ENCODE measurements around the gene CAPG. TPM values are rescaled to one million over a fixed set of nuclear protein-coding genes. Genes with fewer than 3 reads are reported as not detected.
A peak's percentile ranks its signal among the peaks of the same experiment; 100 is the strongest.

CAPG gene
- total RNA-seq, 6 experiments from 2014 or later, result 3.3 to 17.4 (median 9.9) TPM

DNA sequence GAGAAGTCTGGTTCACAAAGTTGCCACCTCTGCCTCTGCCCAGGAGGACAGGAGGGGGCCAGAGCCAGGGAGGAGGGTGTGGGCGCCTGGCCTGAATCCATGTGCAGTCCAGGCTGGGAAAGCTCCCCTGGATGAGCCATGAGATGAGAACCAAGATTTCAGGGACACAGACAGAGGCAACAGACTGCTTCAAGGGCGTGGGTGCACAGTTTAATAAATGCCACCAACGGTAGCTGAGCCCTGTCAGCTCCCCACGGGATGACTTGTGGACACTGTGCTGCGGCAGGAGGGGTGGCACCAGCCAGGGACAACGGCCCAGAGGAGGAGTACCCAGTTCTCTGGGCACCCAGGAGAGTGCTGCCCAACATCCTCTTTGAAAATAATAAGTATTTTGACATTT, 15.2 kb downstream of the CAPG start:
- peaks cover 0 to 3% (median 0%) of the 10 kb centered on the region in 4 donors for H3K4me1 ChIP-seq
- intact Hi-C loops (cut with DNase I), result no loop called here
- H3K36me3 ChIP-seq, result no peaks in the 10 kb centered on the region
- WGBS (ENCODE audit: insufficient coverage, low coverage, low lambda C conversion rate, missing lambda C conversion rate), result 89% methylated on average over 3 of the region's 6 CpGs
- peak in 1 of 3 donors; percentile 30 for DNase-seq
- TF ChIP-seq POLR2A (IDR thresholded peaks at IDR 0.05), result no peak
- TF ChIP-seq, protein P1, sequence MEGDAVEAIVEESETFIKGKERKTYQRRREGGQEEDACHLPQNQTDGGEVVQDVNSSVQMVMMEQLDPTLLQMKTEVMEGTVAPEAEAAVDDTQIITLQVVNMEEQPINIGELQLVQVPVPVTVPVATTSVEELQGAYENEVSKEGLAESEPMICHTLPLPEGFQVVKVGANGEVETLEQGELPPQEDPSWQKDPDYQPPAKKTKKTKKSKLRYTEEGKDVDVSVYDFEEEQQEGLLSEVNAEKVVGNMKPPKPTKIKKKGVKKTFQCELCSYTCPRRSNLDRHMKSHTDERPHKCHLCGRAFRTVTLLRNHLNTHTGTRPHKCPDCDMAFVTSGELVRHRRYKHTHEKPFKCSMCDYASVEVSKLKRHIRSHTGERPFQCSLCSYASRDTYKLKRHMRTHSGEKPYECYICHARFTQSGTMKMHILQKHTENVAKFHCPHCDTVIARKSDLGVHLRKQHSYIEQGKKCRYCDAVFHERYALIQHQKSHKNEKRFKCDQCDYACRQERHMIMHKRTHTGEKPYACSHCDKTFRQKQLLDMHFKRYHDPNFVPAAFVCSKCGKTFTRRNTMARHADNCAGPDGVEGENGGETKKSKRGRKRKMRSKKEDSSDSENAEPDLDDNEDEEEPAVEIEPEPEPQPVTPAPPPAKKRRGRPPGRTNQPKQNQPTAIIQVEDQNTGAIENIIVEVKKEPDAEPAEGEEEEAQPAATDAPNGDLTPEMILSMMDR (IDR thresholded peaks at IDR 0.05), result no peak
- H3K9me3 ChIP-seq, result no peaks in the 10 kb centered on the region
- no peak for ATAC-seq
- no peaks in the 10 kb centered on the region for H3K27me3 ChIP-seq
- H3K27ac ChIP-seq, result no peak overlapping the region
- H3K4me3 ChIP-seq, result no peak overlapping the region

DNA sequence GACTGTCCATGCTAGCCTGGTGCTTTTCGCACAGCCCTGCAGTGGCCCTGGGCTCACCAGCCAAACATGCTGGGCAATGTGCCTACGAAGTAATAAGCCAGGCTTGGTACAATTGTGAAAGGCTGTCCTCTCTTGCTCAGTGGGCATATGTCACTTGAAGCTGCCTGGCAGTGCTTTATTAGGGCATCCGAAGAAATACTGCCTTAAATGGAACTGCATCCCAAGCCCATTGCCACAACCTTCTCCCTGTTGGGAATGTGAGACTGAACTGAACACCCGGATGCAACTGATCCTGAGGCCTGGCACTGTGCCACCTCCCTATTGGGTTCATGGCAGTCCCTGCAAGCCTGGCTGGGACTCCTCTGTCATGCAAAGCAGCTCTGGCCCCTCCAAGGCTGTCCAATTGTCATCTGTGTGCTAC, 15.9 kb downstream of the CAPG start:
- Histone ChIP-seq H3K27me3 (no peaks in the 10 kb centered on the region), H3K4me1 (peaks cover 0 to 3% (median 0%) of the 10 kb centered on the region in 4 donors), H3K4me3 (no peak overlapping the region), H3K27ac (no peak overlapping the region), H3K9me3 (no peaks in the 10 kb centered on the region), H3K36me3 (no peaks in the 10 kb centered on the region)
- TF ChIP-seq POLR2A (IDR thresholded peaks at IDR 0.05), result no peak
- TF ChIP-seq, protein P1 (IDR thresholded peaks at IDR 0.05), result no peak
- WGBS (ENCODE audit: insufficient coverage, low coverage, low lambda C conversion rate, missing lambda C conversion rate), result 73% methylated on average over 3 of the region's 4 CpGs
- DNase-seq (peak in 1 of 3 donors; percentile 53), ATAC-seq (peak; percentile 45 to 84 (median 50))
- intact Hi-C loops (cut with DNase I), result no loop called here

DNA sequence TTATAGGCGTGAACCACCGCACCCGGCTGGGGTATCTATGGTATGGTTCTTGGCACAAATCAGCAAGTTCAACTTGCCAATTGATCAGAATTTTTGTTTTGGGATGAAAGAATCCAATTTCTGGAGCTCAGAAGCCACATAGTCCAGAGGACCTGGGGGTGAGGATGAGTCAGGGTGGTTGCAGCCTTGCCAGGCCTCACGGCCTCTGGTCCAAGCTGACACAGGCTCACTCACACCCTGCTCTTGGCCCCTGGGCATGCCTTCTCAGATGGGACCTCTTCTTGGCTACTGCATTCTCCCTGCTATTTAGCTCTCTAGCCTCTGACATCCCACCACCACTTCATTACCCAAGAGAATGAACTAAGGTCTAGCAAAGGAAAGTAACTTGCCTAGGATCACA, 16.3 kb downstream of the CAPG start:
- Histone ChIP-seq H3K9me3 (no peaks in the 10 kb centered on the region), H3K4me3 (no peak overlapping the region), H3K4me1 (peaks cover 0 to 3% (median 0%) of the 10 kb centered on the region in 4 donors), H3K27ac (no peak overlapping the region), H3K27me3 (no peaks in the 10 kb centered on the region), H3K36me3 (no peaks in the 10 kb centered on the region)
- TF ChIP-seq POLR2A (IDR thresholded peaks at IDR 0.05), result no peak
- TF ChIP-seq, protein P1 (IDR thresholded peaks at IDR 0.05), result no peak
- no peak for ATAC-seq
- no peak for DNase-seq
- WGBS (ENCODE audit: insufficient coverage, low coverage, low lambda C conversion rate, missing lambda C conversion rate), result no CpG with 5 or more reads among the region's 4 CpGs
- intact Hi-C loops (cut with DNase I), result no loop called here

GRCh38 chr2:85390941-85391669, 19.1 kb downstream of the CAPG start:
- WGBS (ENCODE audit: insufficient coverage, low coverage, low lambda C conversion rate, missing lambda C conversion rate), result 80% methylated on average over 5 of the region's 11 CpGs
- no peaks in the 10 kb centered on the region for H3K36me3 ChIP-seq

More at GRCh38 chr2:85390941-85391669, 19.1 kb downstream of the CAPG start:
- TF ChIP-seq POLR2A (IDR thresholded peaks at IDR 0.05), result no peak
- TF ChIP-seq, protein P1 (IDR thresholded peaks at IDR 0.05), result peak; percentile 48 to 57 (median 52)
- Histone ChIP-seq H3K4me3 (no peak overlapping the region), H3K27ac (no peak overlapping the region), H3K9me3 (no peaks in the 10 kb centered on the region), H3K4me1 (no peaks in the 10 kb centered on the region), H3K27me3 (no peaks in the 10 kb centered on the region)
- ATAC-seq, result peak; percentile 58 to 78 (median 73)
- peak; percentile 59 to 64 (median 63) for DNase-seq
- intact Hi-C loops (cut with DNase I), result no loop called here

Measured in right lobe of liver (tissue), 6 donors.